ENCODE measurements around the gene ACTL7A.
"Not testable (repeated sequence)": the region's sequence is repeated elsewhere in the genome, so short reads cannot be mapped to it uniquely, and the experiment has no call there.

ACTL7A gene

GRCh38 chr9:108882052-108882888 lies 20.2 kb downstream of the ACTL7A start:
- no peak overlapping the region for H2AFZ ChIP-seq (ENCODE audit: low read depth, low read length)
- DNase-seq (no peak), ATAC-seq (ENCODE audit: insufficient read depth, low read depth) (no peak)
- no peak overlapping the region for H3K27ac ChIP-seq (ENCODE audit: low read length)
- H3K79me2 ChIP-seq (ENCODE audit: insufficient read depth, low read length) = no peaks in the 10 kb centered on the region
- no peaks in the 10 kb centered on the region for H4K20me1 ChIP-seq (ENCODE audit: insufficient read depth, low read length)
- no peaks in the 10 kb centered on the region for H3K9me3 ChIP-seq (ENCODE audit: insufficient read depth, low read length, severe bottlenecking)
- H3K27me3 ChIP-seq (ENCODE audit: insufficient read depth, low read length, poor library complexity) = no peaks in the 10 kb centered on the region
- TF ChIP-seq EZH2 (IDR thresholded peaks at IDR 0.05; ENCODE audit: borderline replicate concordance, low read depth, low read length, severe bottlenecking) (no peak), CTCF (IDR thresholded peaks at IDR 0.05; ENCODE audit: borderline replicate concordance, extremely low read depth, low read length, poor library complexity, severe bottlenecking) (no peak)
- H3K4me1 ChIP-seq (ENCODE audit: insufficient read depth, low read length) = no peaks in the 10 kb centered on the region
- no peak overlapping the region for H3K4me3 ChIP-seq (ENCODE audit: low read depth in 1 of 2, low read length in 2 of 2)
- H3K9ac ChIP-seq (ENCODE audit: low read depth, low read length) = no peak overlapping the region
- peaks cover 61% of the 10 kb centered on the region for H3K36me3 ChIP-seq (ENCODE audit: insufficient read depth, low read length)
- H3K4me2 ChIP-seq (ENCODE audit: insufficient read depth, low read length) = no peak overlapping the region

- TF ChIP-seq EZH2 (IDR thresholded peaks at IDR 0.05; ENCODE audit: borderline replicate concordance, low read depth, low read length, severe bottlenecking) = no peak
- Histone ChIP-seq H3K79me2 (ENCODE audit: insufficient read depth, low read length) (no peaks in the 10 kb centered on the region), H2AFZ (ENCODE audit: low read depth, low read length) (no peak overlapping the region), H3K9me3 (ENCODE audit: insufficient read depth, low read length, severe bottlenecking) (no peaks in the 10 kb centered on the region), H3K4me1 (ENCODE audit: insufficient read depth, low read length) (no peaks in the 10 kb centered on the region), H3K4me3 (ENCODE audit: low read depth in 1 of 2, low read length in 2 of 2) (no peak overlapping the region), H3K27ac (ENCODE audit: low read length) (no peak overlapping the region), H3K4me2 (ENCODE audit: insufficient read depth, low read length) (no peak overlapping the region), H3K27me3 (ENCODE audit: insufficient read depth, low read length, poor library complexity) (no peaks in the 10 kb centered on the region), H4K20me1 (ENCODE audit: insufficient read depth, low read length) (no peaks in the 10 kb centered on the region), H3K36me3 (ENCODE audit: insufficient read depth, low read length) (peaks cover 60% of the 10 kb centered on the region), H3K9ac (ENCODE audit: low read depth, low read length) (no peak overlapping the region)
- no peak for ATAC-seq (ENCODE audit: insufficient read depth, low read depth)
- no peak for DNase-seq
Measured at GRCh38 chr9:108883085-108883484, 21.0 kb downstream of the ACTL7A start.

GRCh38 chr9:108884701-108885100 lies 22.6 kb downstream of the ACTL7A start:
- Histone ChIP-seq H3K4me2 (ENCODE audit: insufficient read depth, low read length) (no peak overlapping the region), H3K4me1 (ENCODE audit: insufficient read depth, low read length) (no peaks in the 10 kb centered on the region), H2AFZ (ENCODE audit: low read depth, low read length) (no peak overlapping the region), H3K4me3 (ENCODE audit: low read depth in 1 of 2, low read length in 2 of 2) (no peak overlapping the region), H3K79me2 (ENCODE audit: insufficient read depth, low read length) (no peaks in the 10 kb centered on the region), H3K9ac (ENCODE audit: low read depth, low read length) (no peak overlapping the region), H3K27ac (ENCODE audit: low read length) (no peak overlapping the region), H3K27me3 (ENCODE audit: insufficient read depth, low read length, poor library complexity) (no peaks in the 10 kb centered on the region), H4K20me1 (ENCODE audit: insufficient read depth, low read length) (no peaks in the 10 kb centered on the region), H3K36me3 (ENCODE audit: insufficient read depth, low read length) (peaks cover 60% of the 10 kb centered on the region), H3K9me3 (ENCODE audit: insufficient read depth, low read length, severe bottlenecking) (no peaks in the 10 kb centered on the region)
- TF ChIP-seq CTCF (IDR thresholded peaks at IDR 0.05; ENCODE audit: borderline replicate concordance, extremely low read depth, low read length, poor library complexity, severe bottlenecking) (no peak), EZH2 (IDR thresholded peaks at IDR 0.05; ENCODE audit: borderline replicate concordance, low read depth, low read length, severe bottlenecking) (no peak)
- DNase-seq (no peak), ATAC-seq (ENCODE audit: insufficient read depth, low read depth) (no peak)

GRCh38 chr9:108885643-108886348 lies 23.7 kb downstream of the ACTL7A start:
- no peak overlapping the region for H3K4me3 ChIP-seq (ENCODE audit: low read depth in 1 of 2, low read length in 2 of 2)
- H4K20me1 ChIP-seq (ENCODE audit: insufficient read depth, low read length) = no peaks in the 10 kb centered on the region
- peaks cover 58% of the 10 kb centered on the region for H3K36me3 ChIP-seq (ENCODE audit: insufficient read depth, low read length)
- H3K4me1 ChIP-seq (ENCODE audit: insufficient read depth, low read length) = no peaks in the 10 kb centered on the region
- no peak overlapping the region for H3K4me2 ChIP-seq (ENCODE audit: insufficient read depth, low read length)
- TF ChIP-seq EZH2 (IDR thresholded peaks at IDR 0.05; ENCODE audit: borderline replicate concordance, low read depth, low read length, severe bottlenecking) (no peak), CTCF (IDR thresholded peaks at IDR 0.05; ENCODE audit: borderline replicate concordance, extremely low read depth, low read length, poor library complexity, severe bottlenecking) (no peak)
- H3K79me2 ChIP-seq (ENCODE audit: insufficient read depth, low read length) = no peaks in the 10 kb centered on the region
- H3K9ac ChIP-seq (ENCODE audit: low read depth, low read length) = no peak overlapping the region
- ATAC-seq (ENCODE audit: insufficient read depth, low read depth) = no peak
- no peak overlapping the region for H3K27ac ChIP-seq (ENCODE audit: low read length)
- no peak overlapping the region for H2AFZ ChIP-seq (ENCODE audit: low read depth, low read length)
- H3K9me3 ChIP-seq (ENCODE audit: insufficient read depth, low read length, severe bottlenecking) = no peaks in the 10 kb centered on the region
- peak; percentile 5 for DNase-seq
- H3K27me3 ChIP-seq (ENCODE audit: insufficient read depth, low read length, poor library complexity) = no peaks in the 10 kb centered on the region

- not testable (repeated sequence) for H3K4me1 ChIP-seq (ENCODE audit: insufficient read depth, low read length); H3K9me3 ChIP-seq (ENCODE audit: insufficient read depth, low read length, severe bottlenecking); H3K9ac ChIP-seq (ENCODE audit: low read depth, low read length); H3K4me2 ChIP-seq (ENCODE audit: insufficient read depth, low read length); H3K27me3 ChIP-seq (ENCODE audit: insufficient read depth, low read length, poor library complexity); ATAC-seq (ENCODE audit: insufficient read depth, low read depth); H3K4me3 ChIP-seq (ENCODE audit: low read depth in 1 of 2, low read length in 2 of 2); H2AFZ ChIP-seq (ENCODE audit: low read depth, low read length); DNase-seq; H3K27ac ChIP-seq (ENCODE audit: low read length); H3K79me2 ChIP-seq (ENCODE audit: insufficient read depth, low read length); H4K20me1 ChIP-seq (ENCODE audit: insufficient read depth, low read length)
- H3K36me3 ChIP-seq (ENCODE audit: insufficient read depth, low read length) = peaks cover 60% of the 10 kb centered on the region
Measured at GRCh38 chr9:108886594-108887271, 24.7 kb downstream of the ACTL7A start.
